ENCODE data around the gene SHPK. TPM values are rescaled to one million over a fixed set of nuclear protein-coding genes. Genes with fewer than 3 reads are reported as not detected.

The SHPK gene
- total RNA-seq, 1 donor from 2014 or later: 0.32 TPM

DNA sequence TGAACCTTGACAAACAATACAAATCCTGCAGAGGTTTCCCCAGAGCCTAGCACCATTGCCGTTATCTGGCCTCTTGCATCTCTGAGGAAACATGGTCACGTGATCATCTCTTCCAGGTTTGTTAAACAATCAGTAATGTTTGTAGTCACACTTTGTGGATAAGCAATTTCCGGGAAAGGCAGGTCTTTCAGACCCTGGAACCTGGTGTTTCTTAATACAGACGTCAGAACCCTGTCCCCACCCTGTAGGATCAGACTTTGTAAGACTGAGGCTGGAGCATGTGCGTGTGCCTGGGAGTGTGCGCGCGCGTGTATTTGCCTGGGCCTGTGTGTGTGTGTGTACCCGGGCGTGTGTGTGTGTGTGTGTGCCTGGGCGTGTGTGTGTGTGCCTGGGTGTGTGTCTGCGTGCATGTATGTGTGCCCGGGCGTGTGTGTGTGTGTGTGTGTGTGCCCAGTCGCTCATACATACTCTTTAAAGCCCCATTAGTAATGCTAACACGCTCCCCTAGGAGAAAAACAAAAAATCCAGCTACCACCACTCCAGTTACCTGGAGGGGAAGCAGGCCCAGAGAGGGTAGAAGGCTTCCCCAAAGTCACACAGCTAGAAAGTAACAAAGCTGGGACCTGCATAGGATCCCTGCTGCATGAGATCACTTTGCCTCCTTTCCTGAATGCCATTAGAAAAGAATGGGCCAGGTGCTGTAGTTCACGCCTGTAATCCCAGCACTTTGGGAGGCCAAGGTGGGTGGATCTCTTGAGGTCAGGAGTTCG is 5.9 kb upstream of the SHPK start:
- H3K27ac ChIP-seq: no peak overlapping the region
- peaks cover 5 to 8% of the 10 kb centered on the region in 2 donors for H3K4me1 ChIP-seq
- no peaks in the 10 kb centered on the region for H3K27me3 ChIP-seq
- peaks cover 12 to 16% of the 10 kb centered on the region in 2 donors for H3K36me3 ChIP-seq
- DNase-seq (ENCODE audit: low spot score in 2 of 2): no peak
- H3K9me3 ChIP-seq: no peaks in the 10 kb centered on the region
- intact Hi-C loops (cut with DNase I): no loop called here
- TF ChIP-seq, protein P1, sequence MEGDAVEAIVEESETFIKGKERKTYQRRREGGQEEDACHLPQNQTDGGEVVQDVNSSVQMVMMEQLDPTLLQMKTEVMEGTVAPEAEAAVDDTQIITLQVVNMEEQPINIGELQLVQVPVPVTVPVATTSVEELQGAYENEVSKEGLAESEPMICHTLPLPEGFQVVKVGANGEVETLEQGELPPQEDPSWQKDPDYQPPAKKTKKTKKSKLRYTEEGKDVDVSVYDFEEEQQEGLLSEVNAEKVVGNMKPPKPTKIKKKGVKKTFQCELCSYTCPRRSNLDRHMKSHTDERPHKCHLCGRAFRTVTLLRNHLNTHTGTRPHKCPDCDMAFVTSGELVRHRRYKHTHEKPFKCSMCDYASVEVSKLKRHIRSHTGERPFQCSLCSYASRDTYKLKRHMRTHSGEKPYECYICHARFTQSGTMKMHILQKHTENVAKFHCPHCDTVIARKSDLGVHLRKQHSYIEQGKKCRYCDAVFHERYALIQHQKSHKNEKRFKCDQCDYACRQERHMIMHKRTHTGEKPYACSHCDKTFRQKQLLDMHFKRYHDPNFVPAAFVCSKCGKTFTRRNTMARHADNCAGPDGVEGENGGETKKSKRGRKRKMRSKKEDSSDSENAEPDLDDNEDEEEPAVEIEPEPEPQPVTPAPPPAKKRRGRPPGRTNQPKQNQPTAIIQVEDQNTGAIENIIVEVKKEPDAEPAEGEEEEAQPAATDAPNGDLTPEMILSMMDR (IDR thresholded peaks at IDR 0.05): no peak
- no peak overlapping the region for H3K4me3 ChIP-seq

DNA sequence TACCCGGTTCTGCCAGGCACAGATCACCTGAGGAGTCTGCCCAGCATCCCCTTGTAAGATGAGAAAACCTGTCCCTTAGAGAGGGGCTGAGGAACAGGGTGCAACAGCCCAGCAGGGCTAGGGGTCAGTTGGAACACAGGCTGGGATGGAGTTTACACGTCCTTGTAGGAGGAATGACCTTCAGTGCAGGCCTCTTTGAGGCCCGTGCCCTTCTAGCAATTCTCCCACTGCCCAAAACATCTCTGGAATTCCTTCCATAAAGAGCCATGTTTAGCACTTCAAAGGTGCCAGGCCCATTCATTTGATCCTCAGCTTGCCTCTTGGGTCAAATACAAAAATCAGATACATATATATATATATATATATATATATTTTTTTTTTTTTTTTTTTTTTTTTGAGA is 5.0 kb upstream of the SHPK start:
- Histone ChIP-seq H3K27me3 (no peaks in the 10 kb centered on the region), H3K36me3 (peaks cover 12 to 16% of the 10 kb centered on the region in 2 donors), H3K4me1 (peaks cover 5 to 10% of the 10 kb centered on the region in 2 donors), H3K9me3 (no peaks in the 10 kb centered on the region), H3K4me3 (no peak overlapping the region), H3K27ac (peak overlapping the region; percentile 13 to 45)
- DNase-seq (ENCODE audit: low spot score in 2 of 2): no peak
- TF ChIP-seq, protein P1 (IDR thresholded peaks at IDR 0.05): no peak
- intact Hi-C loops (cut with DNase I): no loop called here

DNA sequence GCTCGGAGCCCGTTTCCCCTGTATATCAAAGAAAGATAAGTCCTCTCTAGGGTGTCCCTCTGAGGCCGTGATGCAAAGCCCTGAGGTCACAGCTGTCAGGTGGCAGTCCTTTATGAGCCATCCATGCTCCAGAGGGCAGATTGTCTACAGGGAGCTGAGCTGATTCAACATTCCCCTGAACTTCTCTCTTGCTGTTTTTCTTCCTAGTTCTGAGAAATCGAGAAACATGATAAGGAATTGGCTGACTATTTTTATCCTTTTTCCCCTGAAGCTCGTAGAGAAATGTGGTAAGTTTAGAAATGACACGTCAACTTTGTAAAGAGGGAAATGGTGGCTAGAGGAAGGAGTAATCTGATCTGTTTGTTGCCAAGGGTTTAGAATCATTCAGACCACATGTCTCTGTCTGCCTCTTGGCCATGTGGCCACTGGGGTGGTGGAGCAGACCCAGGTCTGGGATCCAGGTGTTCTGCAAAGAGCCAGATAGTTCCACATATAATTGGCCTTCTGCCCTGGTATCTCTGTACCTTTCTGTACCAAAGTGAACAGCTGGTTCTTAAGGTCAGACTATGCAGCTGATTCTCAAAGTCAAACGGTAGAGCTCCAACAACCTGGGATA is 4.0 kb upstream of the SHPK start:
- H3K4me3 ChIP-seq: no peak overlapping the region
- H3K27me3 ChIP-seq: no peaks in the 10 kb centered on the region
- no peaks in the 10 kb centered on the region for H3K9me3 ChIP-seq
- H3K27ac ChIP-seq: peak overlapping the region; percentile 22 to 45
- TF ChIP-seq, protein P1 (IDR thresholded peaks at IDR 0.05): no peak
- DNase-seq (ENCODE audit: low spot score in 2 of 2): no peak
- H3K36me3 ChIP-seq: peaks cover 12 to 13% of the 10 kb centered on the region in 2 donors
- H3K4me1 ChIP-seq: peaks cover 5 to 10% of the 10 kb centered on the region in 2 donors
- intact Hi-C loops (cut with DNase I): loop anchor here (10.0 kb wide), 1 partner anchor 85 kb away; the partner anchor contains the start of gene HASPIN

DNA sequence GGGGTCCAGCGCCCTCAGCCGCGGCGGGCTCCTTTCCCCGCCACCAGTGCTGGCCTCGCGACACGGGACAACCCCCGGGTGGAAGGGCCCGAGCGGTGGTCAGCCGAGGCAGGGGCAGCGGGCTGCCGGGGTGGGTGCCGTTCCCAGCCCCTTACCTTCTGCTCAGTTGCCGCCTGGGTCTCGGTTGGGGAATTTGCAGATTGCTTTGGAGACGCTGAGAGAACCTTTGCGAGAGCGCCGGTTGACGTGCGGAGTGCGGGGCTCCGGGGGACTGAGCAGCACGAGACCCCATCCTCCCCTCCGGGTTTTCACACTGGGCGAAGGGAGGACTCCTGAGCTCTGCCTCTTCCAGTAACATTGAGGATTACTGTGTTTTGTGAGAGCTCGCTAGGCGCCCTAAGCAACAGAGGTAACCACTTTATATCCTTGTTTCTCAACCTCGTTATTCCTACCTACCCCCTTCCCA is 891 bp upstream of the SHPK start:
- intact Hi-C loops (cut with DNase I): loop anchor here (1.0 to 10.0 kb wide), 2 partner anchors 31 to 88 kb away; partner anchors contain the start of genes EMC6, HASPIN and TAX1BP3
- no peaks in the 10 kb centered on the region for H3K9me3 ChIP-seq
- TF ChIP-seq, protein P1 (IDR thresholded peaks at IDR 0.05): no peak
- H3K36me3 ChIP-seq: peaks cover 0 to under 1% of the 10 kb centered on the region in 2 donors
- peak overlapping the region; percentile 84 to 85 for H3K4me3 ChIP-seq
- H3K27ac ChIP-seq: peak overlapping the region; percentile 92 to 96
- no peaks in the 10 kb centered on the region for H3K27me3 ChIP-seq
- peaks cover 11 to 15% of the 10 kb centered on the region in 2 donors for H3K4me1 ChIP-seq
- no peak for DNase-seq (ENCODE audit: low spot score in 2 of 2)

DNA sequence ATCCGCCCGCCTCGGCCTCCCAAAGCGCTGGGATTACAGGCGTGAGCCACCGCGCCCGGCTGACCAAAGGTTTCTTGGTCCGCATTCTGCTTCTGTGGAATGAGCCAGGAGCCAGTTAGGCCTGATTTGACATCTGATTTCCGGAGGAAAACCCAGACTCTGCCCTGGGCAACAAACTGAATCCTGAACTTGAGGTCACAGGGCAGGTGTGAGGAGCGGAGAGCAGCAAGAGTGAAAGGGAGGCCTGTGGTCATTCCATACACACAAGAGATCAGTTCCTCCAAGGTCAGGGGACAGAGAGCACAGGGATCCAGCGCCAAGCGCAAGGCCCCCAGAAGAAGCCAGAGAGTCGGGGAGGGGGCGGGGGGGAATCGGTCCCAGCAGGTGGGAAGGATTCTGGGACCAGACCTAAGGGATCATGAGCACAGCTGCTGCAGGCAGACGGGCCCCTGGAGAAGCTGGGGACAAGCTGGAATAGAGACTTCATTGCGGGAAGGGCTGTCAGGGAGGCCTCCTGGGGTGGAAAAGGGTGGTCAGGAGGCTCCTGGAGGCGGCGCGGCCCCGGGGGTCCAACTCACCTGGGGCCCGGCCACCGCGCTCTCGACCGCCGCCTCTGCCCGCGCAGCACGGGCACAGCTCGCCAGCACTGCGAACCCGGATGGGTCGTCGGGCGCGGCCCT is 436 bp downstream of the SHPK start:
- Histone ChIP-seq H3K9me3 (no peaks in the 10 kb centered on the region), H3K4me1 (peaks cover 11 to 15% of the 10 kb centered on the region in 2 donors), H3K27ac (peak overlapping the region in 1 of 2 donors; percentile 96), H3K4me3 (peak overlapping the region; percentile 84 to 85), H3K27me3 (no peaks in the 10 kb centered on the region), H3K36me3 (peaks cover 0 to under 1% of the 10 kb centered on the region in 2 donors)
- DNase-seq (ENCODE audit: low spot score in 2 of 2): no peak
- TF ChIP-seq, protein P1 (IDR thresholded peaks at IDR 0.05): peak in 1 of 3 experiments; percentile 19
- intact Hi-C loops (cut with DNase I): loop anchor here (1.0 to 10.0 kb wide), 2 partner anchors 33 to 89 kb away; partner anchors contain the start of genes EMC6, HASPIN and TAX1BP3

All from ascending aorta (tissue), 2 donors.